GM13976 (cell line): ENCODE measurements around the gene TSPAN15.

Experiments used
- DNase-seq: peaks from one replicate; pipeline ENCODE4 v3.0.0; 2012; ENCODE audit warnings: low spot score
- CTCF ChIP-seq: IDR thresholded peaks from 2 replicates; pipeline ENCODE4 v1.5.1; 2012; ENCODE audit warnings: borderline replicate concordance, mild to moderate bottlenecking; ENCODE audit not compliant: insufficient read depth; ENCODE audit errors: extremely low read depth, missing control alignments, control extremely low read depth
- in situ Hi-C: fragments of 300-500 bp; cut with MboI; formaldehyde crosslinking; loops from one replicate; pipeline ENCODE4 v1.12.0; 2022; ENCODE audit warnings: low sequenced_read_pairs, mixed read lengths, inconsistent platforms; ENCODE audit not compliant: unreplicated experiment

The TSPAN15 gene

GRCh38 chr10:69458430-69459100, 7.3 kb downstream of the TSPAN15 start:
- DNase-seq = no peak
- in situ Hi-C loops = no loop called here
- TF ChIP-seq CTCF = no peak

GRCh38 chr10:69459101-69459790, 8.0 kb downstream of the TSPAN15 start:
- DNase-seq = no peak
- TF ChIP-seq CTCF = no peak
- in situ Hi-C loops = no loop called here

- no peak for DNase-seq
- TF ChIP-seq CTCF = no peak
- in situ Hi-C loops = no loop called here
Observed at GRCh38 chr10:69459893-69460575, 8.8 kb downstream of the TSPAN15 start.

- no peak for TF ChIP-seq CTCF
- DNase-seq = no peak
- in situ Hi-C loops = no loop called here
Observed at GRCh38 chr10:69460576-69461242, 9.4 kb downstream of the TSPAN15 start.

- no peak for TF ChIP-seq CTCF
- no peak for DNase-seq
- in situ Hi-C loops = no loop called here
Observed at GRCh38 chr10:69461243-69462025, 10.2 kb downstream of the TSPAN15 start.

GRCh38 chr10:69463886-69464285, 12.6 kb downstream of the TSPAN15 start:
- no peak for DNase-seq
- TF ChIP-seq CTCF = no peak
- in situ Hi-C loops = no loop called here
